Measurements from ENCODE around the gene DHX30.
A peak's percentile ranks its signal among the peaks of the same experiment; 100 is the strongest.
"Not testable (repeated sequence)": the region's sequence is repeated elsewhere in the genome, so short reads cannot be mapped to it uniquely, and the experiment has no call there.

Gene DHX30, protein sequence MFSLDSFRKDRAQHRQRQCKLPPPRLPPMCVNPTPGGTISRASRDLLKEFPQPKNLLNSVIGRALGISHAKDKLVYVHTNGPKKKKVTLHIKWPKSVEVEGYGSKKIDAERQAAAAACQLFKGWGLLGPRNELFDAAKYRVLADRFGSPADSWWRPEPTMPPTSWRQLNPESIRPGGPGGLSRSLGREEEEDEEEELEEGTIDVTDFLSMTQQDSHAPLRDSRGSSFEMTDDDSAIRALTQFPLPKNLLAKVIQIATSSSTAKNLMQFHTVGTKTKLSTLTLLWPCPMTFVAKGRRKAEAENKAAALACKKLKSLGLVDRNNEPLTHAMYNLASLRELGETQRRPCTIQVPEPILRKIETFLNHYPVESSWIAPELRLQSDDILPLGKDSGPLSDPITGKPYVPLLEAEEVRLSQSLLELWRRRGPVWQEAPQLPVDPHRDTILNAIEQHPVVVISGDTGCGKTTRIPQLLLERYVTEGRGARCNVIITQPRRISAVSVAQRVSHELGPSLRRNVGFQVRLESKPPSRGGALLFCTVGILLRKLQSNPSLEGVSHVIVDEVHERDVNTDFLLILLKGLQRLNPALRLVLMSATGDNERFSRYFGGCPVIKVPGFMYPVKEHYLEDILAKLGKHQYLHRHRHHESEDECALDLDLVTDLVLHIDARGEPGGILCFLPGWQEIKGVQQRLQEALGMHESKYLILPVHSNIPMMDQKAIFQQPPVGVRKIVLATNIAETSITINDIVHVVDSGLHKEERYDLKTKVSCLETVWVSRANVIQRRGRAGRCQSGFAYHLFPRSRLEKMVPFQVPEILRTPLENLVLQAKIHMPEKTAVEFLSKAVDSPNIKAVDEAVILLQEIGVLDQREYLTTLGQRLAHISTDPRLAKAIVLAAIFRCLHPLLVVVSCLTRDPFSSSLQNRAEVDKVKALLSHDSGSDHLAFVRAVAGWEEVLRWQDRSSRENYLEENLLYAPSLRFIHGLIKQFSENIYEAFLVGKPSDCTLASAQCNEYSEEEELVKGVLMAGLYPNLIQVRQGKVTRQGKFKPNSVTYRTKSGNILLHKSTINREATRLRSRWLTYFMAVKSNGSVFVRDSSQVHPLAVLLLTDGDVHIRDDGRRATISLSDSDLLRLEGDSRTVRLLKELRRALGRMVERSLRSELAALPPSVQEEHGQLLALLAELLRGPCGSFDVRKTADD

DNA sequence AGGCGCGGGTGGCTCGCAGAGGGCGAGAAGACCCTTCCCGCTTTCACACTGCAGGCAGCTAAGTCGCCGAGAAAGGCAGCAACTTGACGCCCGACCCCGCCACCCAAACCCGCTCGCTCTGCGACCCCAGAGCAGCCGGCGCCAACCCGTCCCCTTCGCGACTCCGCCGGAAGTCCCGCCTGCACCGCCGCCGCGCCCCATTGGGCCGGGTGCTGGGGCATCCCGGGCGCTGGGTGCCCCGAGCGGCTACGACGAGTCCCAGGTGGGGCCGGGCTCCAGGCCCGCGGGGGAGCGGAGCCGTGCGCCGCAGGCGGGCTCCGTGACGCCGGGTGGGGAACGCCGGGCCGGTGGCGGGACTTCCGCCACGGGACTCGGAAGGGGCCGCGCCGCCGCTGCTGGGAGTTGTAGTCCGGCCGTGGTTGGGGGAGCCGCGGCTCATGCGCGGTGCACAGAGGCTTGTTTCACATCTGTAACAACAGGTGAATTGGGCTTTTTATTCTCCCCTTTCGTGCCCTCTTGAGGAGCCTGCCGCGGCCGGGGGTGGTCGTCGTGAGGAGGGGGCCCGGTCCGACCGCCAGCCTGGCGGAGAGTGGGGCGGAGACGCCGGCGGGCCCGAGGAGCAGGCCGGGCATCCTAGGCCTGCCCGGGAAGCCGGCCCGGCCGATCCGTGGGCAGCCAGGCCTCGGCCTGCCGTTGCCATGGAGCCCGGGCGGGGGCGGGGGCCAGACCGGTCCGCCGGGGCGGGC, at the start of gene DHX30:
Gene DHX30 (plus strand): TSS at position 405 of the 746 bp plus-strand sequence. CDS start 7,546 bp downstream, outside the sequence.
- DNase-seq (ENCODE audit: low read depth) = peak; percentile 49

DNA sequence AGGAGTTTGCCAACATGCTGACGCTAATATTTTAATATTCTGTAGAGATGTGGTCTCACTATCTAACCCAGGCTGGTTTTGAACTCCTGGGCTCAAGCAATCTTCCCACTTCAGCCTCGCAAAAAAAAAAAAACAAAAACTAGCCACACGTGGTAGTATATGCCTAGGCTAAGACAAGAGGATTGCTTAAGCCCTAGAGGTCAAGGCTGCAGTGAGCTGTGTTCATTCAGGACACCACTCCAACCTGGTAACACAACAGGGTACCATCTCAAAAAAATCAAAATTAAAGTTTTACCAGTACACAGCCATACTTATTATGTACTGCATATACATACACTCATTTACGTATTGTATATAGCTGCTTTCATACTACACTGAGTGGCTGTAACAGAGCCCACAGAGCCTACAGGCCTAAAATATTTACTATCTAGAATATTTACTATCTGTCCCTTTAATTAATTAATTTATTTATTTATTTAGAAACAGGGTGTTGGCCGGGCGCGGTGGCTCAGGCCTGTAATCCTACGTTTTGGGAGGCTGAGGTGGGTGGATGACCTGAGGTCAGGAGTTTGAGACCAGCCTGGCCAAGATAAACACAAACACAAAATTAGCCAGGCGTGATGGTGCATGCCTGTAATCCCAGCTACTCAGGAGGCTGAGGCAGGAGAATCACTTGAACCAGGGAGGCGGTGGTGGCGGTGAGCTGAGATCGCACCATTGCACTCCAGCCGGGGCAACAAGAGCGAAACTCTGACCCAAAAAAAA, 44.5 kb upstream of the DHX30 start:
- no peak for DNase-seq (ENCODE audit: low read depth)

DNA sequence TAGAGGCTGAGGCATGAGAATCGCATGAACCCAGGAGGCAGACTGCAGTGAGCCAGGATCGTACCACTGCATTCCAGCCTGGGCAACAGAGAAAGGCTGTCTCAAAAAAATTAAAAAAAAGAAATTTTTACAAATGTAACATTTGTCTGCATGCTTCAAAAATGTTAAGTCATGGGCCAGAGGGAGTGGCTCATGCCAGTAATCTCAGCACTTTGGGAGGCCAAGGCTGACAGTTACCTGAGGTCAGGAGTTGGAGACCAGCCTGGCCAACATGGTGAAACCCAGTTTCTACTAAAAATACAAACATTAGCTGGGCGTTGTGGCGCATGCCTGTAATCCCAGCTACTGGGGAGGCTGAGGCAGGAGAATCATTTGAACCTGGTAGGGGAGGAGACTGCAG, 42.7 kb upstream of the DHX30 start:
- DNase-seq (ENCODE audit: low read depth) = not testable (repeated sequence)

DNA sequence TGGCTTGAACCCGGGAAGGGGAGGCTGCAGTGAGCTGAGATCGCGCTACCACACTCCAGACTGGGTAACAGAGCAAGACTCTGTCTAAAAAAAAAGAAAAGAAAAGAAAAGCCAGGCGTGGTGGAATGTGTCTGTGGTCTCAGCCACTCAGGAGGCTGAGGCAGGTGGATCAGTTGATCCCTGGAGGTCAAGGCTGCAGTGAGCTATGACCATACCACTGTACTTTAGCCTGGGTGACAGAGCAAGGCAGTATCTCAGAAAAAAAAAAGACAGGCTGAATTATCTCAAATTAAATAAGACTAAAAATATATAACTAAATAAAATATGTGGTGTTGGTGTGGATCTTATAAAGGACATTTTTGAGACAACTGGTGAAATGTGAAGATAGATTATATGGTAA, 41.9 kb upstream of the DHX30 start:
- DNase-seq (ENCODE audit: low read depth) = no peak

DNA sequence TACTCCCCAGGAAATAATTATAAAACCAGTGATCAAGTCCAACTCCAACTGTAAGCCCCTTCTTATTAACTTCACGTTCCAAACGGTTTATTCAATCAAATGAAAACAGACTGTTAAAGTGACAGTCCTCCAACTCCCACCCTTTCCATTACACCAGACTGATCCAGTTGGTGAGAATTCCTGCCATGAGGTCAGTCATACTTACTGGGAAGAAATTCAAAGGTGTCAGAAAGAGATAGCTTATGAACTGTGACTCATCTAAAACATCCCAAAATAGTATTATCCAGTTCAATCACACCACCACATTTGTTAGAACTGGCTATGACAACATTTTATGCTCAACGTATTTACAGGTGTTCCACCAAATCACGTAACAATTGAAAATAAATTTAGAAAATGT, 40.7 kb upstream of the DHX30 start:
- DNase-seq (ENCODE audit: low read depth) = no peak

DNA sequence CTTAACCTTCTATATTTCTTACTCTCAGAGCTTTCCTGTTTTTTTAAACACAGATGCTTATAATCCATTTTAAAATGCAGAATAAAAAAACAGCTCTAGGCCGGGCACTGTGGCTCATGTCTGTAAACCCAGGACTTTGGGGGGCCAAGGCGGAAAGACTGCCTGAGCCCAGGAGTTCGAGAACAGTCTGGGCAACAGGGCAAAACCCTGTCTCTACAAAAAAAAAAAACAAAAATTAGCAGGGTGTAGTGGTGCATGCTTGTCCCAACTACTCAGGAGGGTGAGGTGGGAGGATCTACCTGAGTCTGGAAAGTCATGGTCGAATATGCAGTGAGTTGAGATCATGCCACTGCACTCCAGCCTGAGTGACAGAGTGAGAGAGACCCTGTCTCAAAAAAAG, 36.8 kb upstream of the DHX30 start:
- no peak for DNase-seq (ENCODE audit: low read depth)

DNA sequence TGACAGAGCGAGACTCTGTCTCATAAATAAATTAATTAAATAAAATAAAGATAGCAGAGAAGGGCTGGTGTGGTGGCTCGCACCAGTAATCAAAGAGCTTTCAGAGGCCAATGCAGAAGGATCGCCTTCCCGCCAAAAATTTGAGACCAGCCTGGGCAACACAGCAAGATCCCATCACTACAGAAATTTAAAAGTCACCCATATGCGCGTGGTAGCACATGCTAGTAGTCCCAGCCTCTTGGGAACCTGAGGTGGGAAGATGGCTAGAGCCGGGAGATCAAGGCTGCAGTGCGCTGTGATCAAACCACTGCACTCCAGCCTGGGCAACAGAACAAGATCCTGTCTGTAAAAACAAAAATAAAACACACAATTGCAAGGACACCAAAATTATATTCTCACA, 30.9 kb upstream of the DHX30 start:
- DNase-seq (ENCODE audit: low read depth) = no peak

DNA sequence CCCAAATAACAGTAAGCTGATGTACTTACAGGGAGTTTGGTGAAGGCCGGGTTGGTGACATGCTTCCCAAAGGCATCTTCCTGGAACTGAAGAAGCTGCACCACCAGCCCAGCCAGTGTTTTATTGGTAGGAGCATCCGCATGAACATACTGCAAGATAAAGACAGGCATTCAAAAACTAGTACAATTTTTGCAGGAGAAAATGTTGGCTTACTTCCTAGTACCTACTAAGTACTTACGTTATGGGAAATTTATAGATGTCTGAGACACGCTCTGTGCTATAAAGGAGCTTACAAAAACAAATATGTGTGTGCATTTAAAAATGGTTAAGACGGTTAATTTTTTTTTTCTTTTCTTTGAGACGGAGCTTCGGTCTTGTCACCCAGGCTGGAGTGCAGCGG, 30.1 kb upstream of the DHX30 start:
- DNase-seq (ENCODE audit: low read depth) = no peak

DNA sequence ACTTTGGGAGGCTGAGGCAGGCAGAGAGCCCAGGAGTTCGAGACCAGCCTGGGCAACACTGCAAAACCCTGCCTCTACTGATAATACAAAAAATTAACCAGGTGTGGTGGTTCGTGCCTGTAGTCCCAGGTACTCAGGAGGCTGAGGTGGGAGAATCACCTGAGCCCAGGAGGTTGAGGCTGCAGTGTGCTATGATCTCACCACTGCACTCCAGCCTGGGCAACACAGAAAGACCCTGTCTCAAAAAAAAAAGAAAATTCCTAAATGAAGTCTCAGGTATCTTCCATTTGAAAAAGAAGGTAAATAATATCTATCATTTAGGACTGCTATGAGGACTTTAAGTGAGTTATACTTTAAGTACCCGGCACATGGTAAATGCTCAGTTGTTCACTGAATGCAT, 24.2 kb upstream of the DHX30 start:
- DNase-seq (ENCODE audit: low read depth) = no peak

DNA sequence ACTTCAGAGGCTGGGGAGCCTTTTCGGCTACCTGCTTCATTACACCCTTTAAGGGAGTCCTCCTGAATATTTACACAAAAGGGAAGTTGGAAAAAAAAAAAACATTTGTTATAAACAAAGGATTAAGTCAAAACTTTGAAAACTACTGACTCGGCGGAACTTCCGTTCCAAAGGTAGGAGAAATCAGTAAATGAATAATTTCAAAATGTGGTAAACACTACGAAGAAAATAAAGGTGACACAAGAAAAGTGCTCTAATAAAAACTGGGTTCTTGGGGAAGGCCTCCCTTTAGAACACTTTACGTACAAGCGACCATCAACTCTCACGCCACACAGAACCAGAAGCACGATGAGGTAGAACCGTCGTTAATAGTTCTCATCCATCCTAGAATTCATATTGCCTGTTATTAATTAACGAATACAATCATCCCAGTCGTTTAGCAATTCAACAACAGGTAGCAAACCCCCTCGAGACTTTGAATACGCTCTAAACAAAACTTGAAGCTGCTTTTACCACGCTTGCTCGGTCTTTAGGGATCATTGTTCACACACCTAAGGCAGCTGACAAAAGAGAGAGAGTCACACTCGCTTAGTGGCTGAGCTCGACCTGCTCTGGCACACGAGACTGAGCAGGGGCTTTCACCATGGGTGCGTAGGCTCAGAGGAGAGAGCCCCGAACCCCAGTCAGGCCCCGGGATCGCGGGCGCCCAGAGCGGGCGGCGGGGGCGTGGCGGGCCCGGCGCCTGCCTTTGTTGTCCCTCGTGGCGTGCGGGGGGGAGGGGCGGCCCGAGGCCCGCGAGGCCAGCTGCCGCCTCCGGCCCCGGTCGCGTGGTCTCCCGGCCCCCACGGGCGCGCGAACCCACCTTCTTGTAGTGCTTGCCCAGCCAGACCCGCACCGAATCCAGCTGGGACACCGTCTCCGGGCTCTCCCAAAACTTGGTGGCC, 21.9 kb upstream of the DHX30 start:
- peak; percentile 33 for DNase-seq (ENCODE audit: low read depth)

DNA sequence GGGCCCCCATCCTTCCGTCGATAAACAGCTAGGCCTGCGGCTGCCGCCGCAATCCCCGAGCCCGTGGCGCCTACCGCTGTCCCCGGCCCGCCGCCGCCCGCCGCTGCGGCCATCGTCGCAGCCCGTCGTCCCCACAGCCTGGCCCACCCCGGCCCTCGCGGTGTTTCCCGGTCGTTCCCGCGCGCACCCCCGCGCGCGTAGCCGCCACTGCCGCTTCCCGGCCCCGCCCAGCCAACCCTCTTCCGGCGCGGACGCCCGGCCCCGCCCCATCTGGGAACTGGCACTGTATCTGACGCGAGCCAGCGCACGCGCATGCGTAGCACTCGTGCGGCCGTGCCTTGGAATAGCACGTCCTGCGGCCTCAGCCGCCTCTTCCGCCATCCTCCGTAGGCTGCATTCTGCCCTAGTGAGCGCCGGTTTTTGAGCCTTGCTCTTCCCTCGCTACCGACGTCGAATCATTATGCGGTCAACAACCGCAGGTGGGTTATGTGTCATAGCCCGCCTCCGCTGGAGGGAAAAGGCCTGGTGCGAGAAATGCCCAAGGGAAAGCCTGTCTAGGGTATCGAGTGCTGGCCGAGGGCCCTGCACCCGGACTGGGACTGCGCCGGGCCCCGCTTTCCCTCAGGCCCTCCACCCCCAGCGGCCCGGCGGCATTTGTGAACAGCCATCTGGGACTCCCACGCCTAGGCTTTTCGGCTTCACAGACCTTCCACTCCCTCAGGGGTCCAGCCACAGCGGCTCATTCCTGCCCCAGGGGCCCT, 21.1 kb upstream of the DHX30 start, which contains the start of gene SMARCC1:
Gene SMARCC1 (minus strand): TSS at position 209 of the 761 bp plus-strand sequence. CDS start 96 bp downstream, at position 113.
- DNase-seq (ENCODE audit: low read depth) = peak; percentile 91

DNA sequence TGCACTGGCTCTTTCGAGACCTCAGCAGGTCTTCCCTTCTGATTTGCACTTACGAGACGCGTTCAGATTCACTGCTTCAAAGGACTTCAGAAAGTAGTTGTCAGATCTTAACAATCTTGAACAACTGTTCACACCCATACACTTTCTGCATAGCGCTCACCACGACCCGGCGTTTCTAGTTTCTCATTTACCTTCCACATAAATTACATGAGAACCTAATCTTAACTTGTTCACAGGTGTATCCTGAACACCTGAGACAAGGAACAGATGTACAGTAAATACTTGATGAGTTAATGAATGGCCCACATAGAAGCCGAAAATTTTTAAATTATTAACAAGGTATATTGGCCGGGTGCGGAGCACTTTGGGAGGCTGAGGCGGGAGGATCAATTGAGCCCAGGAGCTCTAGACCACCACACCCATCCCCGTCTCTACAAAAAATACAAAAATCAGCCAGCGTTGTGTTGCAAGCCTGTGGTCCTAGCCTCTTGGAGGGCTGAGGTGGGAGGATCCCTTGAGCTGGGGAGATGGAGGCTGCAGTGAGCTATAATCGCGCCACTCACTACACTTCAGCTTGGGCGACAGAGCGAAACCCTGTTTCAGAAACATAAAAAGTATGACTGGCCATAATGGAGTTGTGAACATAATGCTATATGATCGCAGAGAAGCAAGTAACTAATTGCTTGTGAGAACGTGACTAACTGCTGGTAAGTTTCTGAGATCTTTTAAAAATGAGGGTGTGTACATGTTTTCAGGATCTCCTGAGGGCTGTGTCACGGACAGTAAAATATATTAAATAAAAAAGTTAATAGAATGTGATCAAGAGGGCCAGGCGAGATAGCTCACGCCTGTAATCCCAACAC, 20.3 kb upstream of the DHX30 start:
- no peak for DNase-seq (ENCODE audit: low read depth)

DNA sequence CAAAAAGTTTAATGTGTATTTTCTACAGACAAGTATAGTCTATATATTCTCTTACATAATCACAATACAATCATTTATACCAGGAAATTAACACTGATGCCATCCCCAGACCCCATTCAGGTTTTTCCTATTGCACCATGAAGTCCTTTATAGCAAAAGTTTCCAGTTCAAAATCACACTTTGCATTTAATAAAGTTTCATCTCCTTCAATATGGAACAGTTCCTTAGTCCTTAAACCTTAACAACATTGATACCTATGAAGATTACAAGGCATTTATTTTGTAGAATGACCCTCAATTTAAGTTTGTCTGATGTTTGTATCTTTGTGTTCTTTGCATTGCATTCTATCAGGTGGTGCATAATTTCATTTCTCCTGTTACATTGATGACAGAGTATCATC, 19.3 kb upstream of the DHX30 start:
- DNase-seq (ENCODE audit: low read depth) = no peak

DNA sequence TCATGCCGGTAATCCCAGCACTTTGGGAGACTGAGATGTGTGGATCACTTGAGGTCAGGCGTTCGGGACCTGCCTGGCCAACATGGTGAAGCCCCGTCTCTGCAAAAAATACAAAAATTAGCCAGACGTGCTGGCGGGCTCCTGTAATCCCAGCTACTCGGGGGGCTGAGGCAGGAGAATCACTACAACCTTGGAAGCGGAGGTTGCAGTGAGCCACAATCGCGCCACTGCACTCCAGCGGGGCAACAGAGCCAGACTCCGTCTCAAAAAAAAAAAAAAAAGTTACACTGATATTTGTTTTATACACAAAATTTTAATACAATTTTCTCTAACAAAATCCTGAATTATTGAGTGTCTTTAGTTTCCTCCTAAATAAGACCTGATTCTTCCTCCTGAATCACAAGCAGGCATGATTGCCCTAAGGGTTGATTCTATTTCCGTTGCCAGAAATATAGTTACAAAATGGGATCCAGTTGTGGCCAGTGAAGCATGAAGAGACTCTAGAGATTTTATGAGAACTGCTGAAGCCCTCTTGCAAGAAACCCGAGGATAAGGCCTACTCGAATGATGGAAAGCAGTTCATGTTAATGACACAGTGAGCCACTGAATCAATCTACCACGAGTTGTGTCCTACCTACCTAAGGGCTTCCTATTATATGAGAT, 11.6 kb upstream of the DHX30 start:
- no peak for DNase-seq (ENCODE audit: low read depth)

DNA sequence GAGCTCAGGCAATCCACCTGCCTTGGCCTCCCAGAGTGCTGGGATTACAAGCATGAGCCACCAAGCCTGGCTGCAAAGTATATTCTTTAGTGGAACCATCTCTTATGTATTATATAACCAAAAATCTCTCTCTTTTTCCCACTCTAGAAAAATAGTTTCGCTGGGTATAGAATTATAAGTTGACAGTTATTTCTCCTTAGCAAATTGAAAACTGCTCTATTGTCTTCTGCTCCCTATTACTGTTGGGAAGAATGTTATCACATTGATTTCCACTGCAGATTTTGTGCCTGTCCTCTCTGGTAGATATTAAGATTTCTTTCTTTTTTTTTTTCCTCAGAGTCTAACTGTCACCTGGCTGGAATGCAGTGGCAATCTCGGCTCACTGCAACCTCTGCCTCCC, 10.2 kb upstream of the DHX30 start:
- DNase-seq (ENCODE audit: low read depth) = no peak

DNA sequence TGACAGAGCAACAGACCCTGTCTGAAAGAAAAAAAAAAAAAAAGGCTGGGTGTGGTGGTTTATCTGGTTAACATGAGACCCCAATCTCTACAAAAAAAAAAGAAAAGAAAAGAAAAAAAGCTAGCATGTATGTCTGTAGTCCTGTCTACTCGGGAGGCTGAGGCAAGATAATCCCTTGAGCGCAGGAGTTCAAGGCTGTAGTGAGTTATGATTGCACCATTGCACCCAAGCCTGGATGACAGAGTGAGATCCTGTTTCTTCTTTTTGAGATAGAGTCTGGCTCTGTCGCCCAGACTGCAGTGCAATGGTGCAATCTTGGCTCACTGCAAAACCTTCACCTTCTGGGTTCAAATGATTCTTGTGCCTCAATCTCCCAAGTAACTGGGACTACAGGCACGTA, 8.4 kb upstream of the DHX30 start:
- DNase-seq (ENCODE audit: low read depth) = no peak

DNA sequence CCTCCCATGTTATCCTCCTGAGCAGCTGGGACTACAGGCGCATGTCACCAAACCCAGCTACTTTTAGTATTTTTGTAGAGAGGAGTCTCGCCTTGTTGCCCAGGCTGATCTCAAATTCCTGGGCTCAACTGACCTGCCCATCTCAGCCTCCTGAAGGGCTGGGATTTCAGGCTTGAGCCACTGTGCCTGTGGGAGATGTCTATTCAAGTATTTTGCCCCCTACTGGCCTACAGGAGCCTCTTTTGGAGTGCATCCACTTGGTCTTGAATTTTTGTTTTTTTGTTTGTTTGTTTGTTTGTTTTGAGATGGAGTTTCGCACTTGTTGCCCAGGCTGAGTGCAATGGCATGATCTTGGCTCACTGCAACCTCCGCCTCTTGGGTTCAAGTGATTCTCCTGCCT, 3.2 kb upstream of the DHX30 start:
- no peak for DNase-seq (ENCODE audit: low read depth)
